ENCODE data around the gene PVALB. TPM values are rescaled to one million over a fixed set of nuclear protein-coding genes. Genes with fewer than 3 reads are reported as not detected.

Gene PVALB
- total RNA-seq (not detected in 2 replicates), polyA plus RNA-seq (not detected in 2 replicates), polyA minus RNA-seq (not detected in 2 replicates), Bru-seq, nascent RNA (not detected), BruChase-seq, experiment 1, labeled RNA remaining after a 6-hour chase (not detected), BruChase-seq, experiment 2, labeled RNA remaining after a 2-hour chase (not detected)
- polyA plus RNA-seq (2011; cell fraction: cytosol; rRNA removed): not detected in 2 replicates
- not detected in 2 replicates for polyA plus RNA-seq (2011; cell fraction: nucleus; rRNA removed)
- not detected in 2 replicates for polyA plus RNA-seq (2012)
- not detected for polyA minus RNA-seq (2011; cell fraction: cytosol; rRNA and poly(A)+ RNA removed)
- polyA minus RNA-seq (2011; cell fraction: nucleus; rRNA and poly(A)+ RNA removed): not detected in 2 replicates
- long read RNA-seq: 0 reads

GRCh38 chr22:36816636-36817524 lies at the start of gene PVALB:
Gene PVALB, minus strand, starts transcription at chr22:36817035. Its CDS starts 30 bp downstream, at chr22:36817005.
- Histone ChIP-seq H3K36me3 (ENCODE audit: control insufficient read depth in 2 of 2, extremely low read depth in 1 of 2, insufficient read depth in 2 of 2, low read length in 2 of 2) (no peaks in the 10 kb centered on the region), H3K27ac (ENCODE audit: insufficient read depth, low read depth, low read length) (no peak within 1 kb of the TSS), H3K4me1 (ENCODE audit: control insufficient read depth, extremely low read depth, insufficient read depth, low read length) (no peaks in the 10 kb centered on the region), H3K27me3 (ENCODE audit: control insufficient read depth in 2 of 2, insufficient read depth in 2 of 2, low read length in 2 of 2) (peaks cover 50% of the 10 kb centered on the region in 2 experiments), H3K9me3 (replicated peaks; ENCODE audit: control insufficient read depth, insufficient read depth, low read length) (no peaks in the 10 kb centered on the region), H3K9ac (replicated peaks; ENCODE audit: extremely low read depth, insufficient read depth, low read length) (no peak within 1 kb of the TSS), H2AFZ (ENCODE audit: low read depth, low read length) (no peak within 1 kb of the TSS), H3K4me2 (ENCODE audit: insufficient read depth, low read length) (no peak within 1 kb of the TSS), H3K79me2 (ENCODE audit: control insufficient read depth, insufficient read depth, low read length) (no peaks in the 10 kb centered on the region), H4K20me1 (replicated peaks; ENCODE audit: control insufficient read depth, extremely low read depth, insufficient read depth, low read length) (no peaks in the 10 kb centered on the region), H3K4me3 (replicated peaks in 1 of 3; ENCODE audit: insufficient read depth in 1 of 3, low read depth in 1 of 3, low read length in 3 of 3) (no peak within 1 kb of the TSS), H3K9me1 (replicated peaks; ENCODE audit: control insufficient read depth, extremely low read depth, insufficient read depth, low read length) (no peaks in the 10 kb centered on the region)
- BruUV-seq (replicated peaks): no TSS peak
- POLR2A ChIA-PET: no interaction called here
- DNase-seq (ENCODE audit: low read depth, low spot score) (peak; percentile 34), FAIRE-seq (no peak)
- intact Hi-C loops (cut with micrococcal nuclease): no loop called here
- TF ChIP-seq JUN (IDR thresholded peaks at IDR 0.05; ENCODE audit: borderline replicate concordance, insufficient read depth, insufficient read length, low read depth): no peak
- TF ChIP-seq EZH2 (IDR thresholded peaks at IDR 0.05; ENCODE audit: borderline replicate concordance, low read depth, low read length, severe bottlenecking): peak; percentile 90
- CTCF ChIA-PET: interaction anchor here (1.0 kb wide), 1 partner anchor 20 kb away, joined by 3 read pairs; no protein-coding TSS in a partner anchor
- dilution Hi-C loops (cut with MboI; ENCODE audit: extremely low pct_ligation_motif_present, low sequenced_read_pairs): no loop called here

GRCh38 chr22:36865346-36865745 lies 48.5 kb upstream of the PVALB start:
- no peaks in the 10 kb centered on the region for H3K9me1 ChIP-seq (replicated peaks; ENCODE audit: control insufficient read depth, extremely low read depth, insufficient read depth, low read length)
- no peak overlapping the region for H3K4me3 ChIP-seq (replicated peaks in 1 of 3; ENCODE audit: insufficient read depth in 1 of 3, low read depth in 1 of 3, low read length in 3 of 3)
- BruUV-seq (replicated peaks): no TSS peak
- no peak overlapping the region for H3K27ac ChIP-seq (ENCODE audit: insufficient read depth, low read depth, low read length)
- H2AFZ ChIP-seq (ENCODE audit: low read depth, low read length): no peak overlapping the region
- no peaks in the 10 kb centered on the region for H3K36me3 ChIP-seq (ENCODE audit: control insufficient read depth in 2 of 2, extremely low read depth in 1 of 2, insufficient read depth in 2 of 2, low read length in 2 of 2)
- H3K79me2 ChIP-seq (ENCODE audit: control insufficient read depth, insufficient read depth, low read length): no peaks in the 10 kb centered on the region
- CTCF ChIA-PET: interaction anchor here (0.8 to 3.1 kb wide), 4 partner anchors 8 to 157 kb away, joined by 3 to 21 read pairs (median 4); no protein-coding TSS in a partner anchor
- peaks cover 0 to 2% of the 10 kb centered on the region in 2 experiments for H3K27me3 ChIP-seq (ENCODE audit: control insufficient read depth in 2 of 2, insufficient read depth in 2 of 2, low read length in 2 of 2)
- no peaks in the 10 kb centered on the region for H3K4me1 ChIP-seq (ENCODE audit: control insufficient read depth, extremely low read depth, insufficient read depth, low read length)
- dilution Hi-C loops (cut with MboI; ENCODE audit: extremely low pct_ligation_motif_present, low sequenced_read_pairs) (no loop called here), intact Hi-C loops (cut with micrococcal nuclease) (no loop called here)
- TF ChIP-seq CTCF (IDR thresholded peaks at IDR 0.05; ENCODE audit: extremely low read depth in 1 of 2, insufficient read depth in 1 of 2, low read depth in 1 of 2, low read length in 2 of 2) (no peak), EZH2 (IDR thresholded peaks at IDR 0.05; ENCODE audit: borderline replicate concordance, low read depth, low read length, severe bottlenecking) (no peak), JUN (IDR thresholded peaks at IDR 0.05; ENCODE audit: borderline replicate concordance, insufficient read depth, insufficient read length, low read depth) (no peak), FOS (IDR thresholded peaks at IDR 0.05; ENCODE audit: borderline replicate concordance, insufficient read depth, low read length) (no peak), GATA2 (IDR thresholded peaks at IDR 0.05; ENCODE audit: insufficient read depth, insufficient read length, low read depth, low read length) (no peak), POLR2A (IDR thresholded peaks at IDR 0.05; ENCODE audit: low read depth, low read length) (no peak), POLR2AphosphoS5 (IDR thresholded peaks at IDR 0.05; ENCODE audit: insufficient read depth, low read depth, low read length) (no peak), MYC (IDR thresholded peaks at IDR 0.05; ENCODE audit: low read depth, low read length) (no peak), MAX (IDR thresholded peaks at IDR 0.05; ENCODE audit: insufficient read depth, insufficient read length) (no peak)
- H3K9ac ChIP-seq (replicated peaks; ENCODE audit: extremely low read depth, insufficient read depth, low read length): no peak overlapping the region
- DNase-seq (ENCODE audit: low read depth, low spot score) (no peak), FAIRE-seq (no peak)
- no peak overlapping the region for H3K4me2 ChIP-seq (ENCODE audit: insufficient read depth, low read length)
- POLR2A ChIA-PET: no interaction called here
- no peaks in the 10 kb centered on the region for H4K20me1 ChIP-seq (replicated peaks; ENCODE audit: control insufficient read depth, extremely low read depth, insufficient read depth, low read length)
- no peaks in the 10 kb centered on the region for H3K9me3 ChIP-seq (replicated peaks; ENCODE audit: control insufficient read depth, insufficient read depth, low read length)
